ENCODE results near the gene PIGR. TPM values are rescaled to one million over a fixed set of nuclear protein-coding genes. Genes with fewer than 3 reads are reported as not detected.

Gene PIGR
- total and polyA plus RNA-seq, 10 of the 15 experiments (the other 5 are each of a cell fraction or from before 2014, with no cell fraction given) = 0.96 to 7.6 (median 1.8) TPM

GRCh38 chr1:206924592-206925105 lies 21.6 kb downstream of the PIGR start (continued):
- TF ChIP-seq WRNIP1 (IDR thresholded peaks at IDR 0.05; ENCODE audit: borderline replicate concordance, low read depth, low read length) = peak; percentile 6; the same call in 1 of the 2 replicates
- peak; percentile 32; the same call in 1 of the 2 replicates for TF ChIP-seq TARDBP (IDR thresholded peaks at IDR 0.05; ENCODE audit: borderline replicate concordance)
- TF ChIP-seq PBX3 (IDR thresholded peaks at IDR 0.05; ENCODE audit: insufficient replicate concordance, low read depth, low read length) = peak; percentile 3
- TF ChIP-seq TCF7 (IDR thresholded peaks at IDR 0.05; ENCODE audit: borderline replicate concordance) = no peak
- peak; percentile 53; the same call in 1 of the 2 replicates for TF ChIP-seq PKNOX1 (IDR thresholded peaks at IDR 0.05)
- no peak for TF ChIP-seq CEBPB (IDR thresholded peaks at IDR 0.05; ENCODE audit: borderline replicate concordance in 1 of 2, low read depth in 2 of 2, low read length in 2 of 2)
- peak; percentile 36; the same call in 1 of the 2 replicates for TF ChIP-seq CREM (IDR thresholded peaks at IDR 0.05; ENCODE audit: low read depth)
- TF ChIP-seq BCL3 (IDR thresholded peaks at IDR 0.05; ENCODE audit: borderline replicate concordance, insufficient read depth, low read depth, low read length, poor library complexity, severe bottlenecking) = peak; percentile 62
- 0 out of 2 replicates have a peak, but pooled peaks have one; percentile 62 for TF ChIP-seq EED (IDR thresholded peaks at IDR 0.05; ENCODE audit: low read depth)
- TF ChIP-seq TCF12 (IDR thresholded peaks at IDR 0.05; ENCODE audit: low read depth, low read length) = 0 out of 2 replicates have a peak, but pooled peaks have one; percentile 8
- TF ChIP-seq ZBED1 (IDR thresholded peaks at IDR 0.05; ENCODE audit: borderline replicate concordance) = peak; percentile 82; the same call in 1 of the 2 replicates
- 0 out of 2 replicates have a peak, but pooled peaks have one; percentile 17 for TF ChIP-seq SMARCA5 (IDR thresholded peaks at IDR 0.05)
- 0 out of 2 replicates have a peak, but pooled peaks have one; percentile 56 for TF ChIP-seq ASH2L (IDR thresholded peaks at IDR 0.05; ENCODE audit: borderline replicate concordance, low read depth)
- TF ChIP-seq RFX5 (IDR thresholded peaks at IDR 0.05; ENCODE audit: low read depth, low read length) = no peak
- TF ChIP-seq IRF4 (IDR thresholded peaks at IDR 0.05; ENCODE audit: low read depth, low read length) = 0 out of 2 replicates have a peak, but pooled peaks have one; percentile 69
- peak; percentile 30 for TF ChIP-seq MXI1 (IDR thresholded peaks at IDR 0.05; ENCODE audit: low read depth, low read length)
- no peak for TF ChIP-seq MEF2B (IDR thresholded peaks at IDR 0.05; ENCODE audit: partially characterized antibody, poor library complexity, severe bottlenecking)
- TF ChIP-seq NBN (IDR thresholded peaks at IDR 0.05) = peak; percentile 66
- TF ChIP-seq BCLAF1 (IDR thresholded peaks at IDR 0.05) = no peak
- peak; percentile 73 for TF ChIP-seq DPF2 (IDR thresholded peaks at IDR 0.05)
- peak; percentile 28; the same call in 1 of the 3 replicates for TF ChIP-seq POU2F2 (IDR thresholded peaks at IDR 0.05; ENCODE audit: borderline replicate concordance, low read depth, low read length)
- peak; percentile 91 for TF ChIP-seq RAD51 (IDR thresholded peaks at IDR 0.05)
- TF ChIP-seq MTA3 (IDR thresholded peaks at IDR 0.05; ENCODE audit: borderline replicate concordance, low read length) = no peak
- peak; percentile 69 for TF ChIP-seq ATF7 (IDR thresholded peaks at IDR 0.05; ENCODE audit: low read depth)
- TF ChIP-seq GABPA (IDR thresholded peaks at IDR 0.05; ENCODE audit: low read depth) = no peak
- TF ChIP-seq EP300 (IDR thresholded peaks at IDR 0.05; ENCODE audit: borderline replicate concordance in 1 of 2, control insufficient read depth in 1 of 2, low read depth in 2 of 2, low read length in 2 of 2) = peak; percentile 25 to 47; a peak in 3 of 4 replicates
